HG03135 (cell line): Measurements from ENCODE around the gene GRAMD4.
A peak's percentile ranks its signal among the peaks of the same experiment; 100 is the strongest.

Experiments used
- ATAC-seq: cut with Tn5 transposase; IDR thresholded peaks from one replicate; pipeline ENCODE4 v1.9.1; 2021; ENCODE audit warnings: mild to moderate bottlenecking, moderate library complexity; ENCODE audit not compliant: unreplicated experiment

The GRAMD4 gene

GRCh38 chr22:46684706-46685105, 64.5 kb downstream of the GRAMD4 start:
- ATAC-seq = peak; percentile 79

GRCh38 chr22:46686221-46687047, 66.2 kb downstream of the GRAMD4 start:
- no peak for ATAC-seq

GRCh38 chr22:46687048-46687444, 66.9 kb downstream of the GRAMD4 start:
- no peak for ATAC-seq

DNA sequence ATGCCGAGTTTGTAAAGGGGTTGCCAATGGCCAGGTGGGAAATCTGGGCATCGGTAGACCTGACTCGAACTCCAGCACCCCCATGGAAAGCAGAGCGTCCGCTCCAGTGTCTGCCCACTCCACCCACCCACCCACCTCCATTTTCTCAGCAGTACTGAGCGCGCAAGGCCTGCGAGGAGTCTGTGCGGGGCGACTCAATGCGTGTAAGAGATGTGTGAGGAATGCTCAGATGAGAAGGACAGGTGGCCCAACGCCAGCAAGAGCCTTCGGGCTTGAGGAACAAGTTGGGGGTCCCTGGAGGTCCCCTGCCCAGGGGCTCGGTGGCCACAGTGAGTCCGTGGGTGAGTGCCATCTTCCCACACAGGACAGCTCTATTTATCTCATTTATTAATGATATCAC, 67.3 kb downstream of the GRAMD4 start:
- no peak for ATAC-seq

DNA sequence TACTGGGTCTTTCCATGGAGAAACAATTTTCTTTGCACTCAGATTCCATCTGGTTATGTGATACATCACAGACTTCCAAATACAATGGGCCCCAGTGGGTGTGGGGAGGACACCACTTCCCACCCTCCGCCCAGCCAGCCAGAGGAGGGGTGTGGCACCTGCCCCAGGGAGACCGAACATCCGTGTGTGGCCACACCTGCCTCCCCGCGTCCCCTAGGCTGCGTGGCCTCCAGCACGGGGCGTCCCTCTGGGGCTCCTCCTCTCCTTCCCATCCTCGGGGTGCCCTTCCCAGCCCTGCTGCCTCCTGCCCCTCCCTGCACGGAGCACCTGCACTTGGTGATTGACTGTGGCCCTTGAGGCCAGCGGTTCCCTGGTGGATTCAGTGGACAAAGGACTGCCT, 68.8 kb downstream of the GRAMD4 start:
- no peak for ATAC-seq

DNA sequence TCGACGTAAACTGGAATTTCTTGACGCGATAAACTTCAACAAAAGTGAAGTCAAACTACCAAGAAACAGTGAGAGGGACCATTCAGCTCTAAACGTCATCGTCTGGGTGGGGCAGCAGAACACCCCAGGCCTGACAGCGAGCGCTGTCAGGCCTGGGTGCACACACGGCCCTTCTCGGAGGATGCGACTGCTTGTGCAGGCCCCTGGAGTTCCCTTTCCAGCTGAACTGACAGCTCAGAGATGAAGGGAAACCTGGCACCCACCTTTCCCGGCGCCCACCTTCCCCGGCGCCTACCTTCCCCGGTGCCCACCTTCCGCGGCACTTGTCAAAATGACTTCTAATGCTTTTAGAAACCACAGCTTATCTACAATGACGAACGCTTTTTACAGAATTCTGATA, 70.0 kb downstream of the GRAMD4 start:
- no peak for ATAC-seq

GRCh38 chr22:46691571-46691970, 71.4 kb downstream of the GRAMD4 start:
- ATAC-seq = no peak

GRCh38 chr22:46693634-46694415, 73.6 kb downstream of the GRAMD4 start:
- no peak for ATAC-seq

- ATAC-seq = no peak
These were observed 74.4 kb downstream of the GRAMD4 start for GRCh38 chr22:46694416-46695170.

DNA sequence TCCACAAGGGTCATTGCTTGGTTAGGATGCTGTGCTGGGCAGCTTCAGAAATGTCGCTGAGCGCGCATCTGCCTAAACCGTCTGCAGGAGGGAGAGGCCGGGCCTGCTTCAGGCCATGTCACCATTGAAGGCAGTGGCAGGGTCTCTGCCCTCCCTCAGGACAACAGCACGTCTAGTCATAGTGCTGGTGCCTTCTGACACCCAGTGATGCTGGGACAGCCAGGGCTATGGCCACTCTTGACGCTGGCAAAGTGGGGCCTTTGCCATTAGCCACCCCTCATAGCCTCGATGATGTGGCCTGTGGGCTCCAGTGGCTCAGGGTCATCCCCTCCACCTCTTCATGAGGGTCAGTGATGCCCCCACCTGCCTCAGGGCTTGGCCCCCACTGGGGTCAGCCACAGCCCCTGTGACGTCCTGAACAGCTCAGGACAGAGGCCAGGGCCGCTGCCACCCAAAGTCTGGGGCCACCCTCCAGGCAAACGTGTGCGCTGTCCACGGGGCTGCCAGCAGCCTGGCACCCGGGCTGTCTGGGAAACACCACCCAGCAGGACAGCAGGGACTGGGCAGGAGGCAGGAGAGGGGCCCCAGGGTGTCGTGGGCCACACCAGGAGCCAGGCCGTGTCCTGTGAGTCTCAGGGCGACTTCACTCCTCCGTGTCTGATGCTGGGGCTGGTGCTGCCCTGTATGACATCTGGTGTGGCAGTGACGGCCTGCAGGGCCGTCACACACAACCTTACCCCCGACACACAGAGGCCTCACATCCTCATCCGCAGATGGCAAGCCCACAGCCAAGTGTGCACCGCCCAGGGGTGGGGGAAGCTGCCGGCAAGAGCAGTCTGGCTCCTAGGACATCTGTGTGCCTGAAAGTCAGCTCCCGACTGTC, 75.4 kb downstream of the GRAMD4 start:
- no peak for ATAC-seq

- ATAC-seq = no peak
These were observed 76.0 kb downstream of the GRAMD4 start for GRCh38 chr22:46696229-46696518.

DNA sequence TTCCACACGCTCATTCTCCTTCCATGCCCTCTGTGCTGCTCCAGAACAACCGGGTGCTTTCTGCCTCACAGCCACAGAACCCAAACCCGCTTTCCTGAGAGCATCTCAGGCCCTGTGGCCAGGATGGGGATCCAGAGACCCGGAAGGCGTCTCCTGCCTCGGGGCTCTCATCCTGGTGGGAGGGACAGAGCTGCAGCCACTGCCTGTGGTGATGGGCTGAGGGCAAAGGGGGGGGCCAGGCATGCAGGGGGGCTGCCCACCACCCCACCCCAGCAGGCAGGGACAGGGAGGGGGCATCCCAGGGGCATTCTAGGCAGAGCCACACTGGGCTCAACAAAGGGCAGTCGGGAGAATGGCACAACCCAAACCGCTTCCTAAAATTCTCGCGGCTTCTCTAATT, 76.4 kb downstream of the GRAMD4 start:
- no peak for ATAC-seq

DNA sequence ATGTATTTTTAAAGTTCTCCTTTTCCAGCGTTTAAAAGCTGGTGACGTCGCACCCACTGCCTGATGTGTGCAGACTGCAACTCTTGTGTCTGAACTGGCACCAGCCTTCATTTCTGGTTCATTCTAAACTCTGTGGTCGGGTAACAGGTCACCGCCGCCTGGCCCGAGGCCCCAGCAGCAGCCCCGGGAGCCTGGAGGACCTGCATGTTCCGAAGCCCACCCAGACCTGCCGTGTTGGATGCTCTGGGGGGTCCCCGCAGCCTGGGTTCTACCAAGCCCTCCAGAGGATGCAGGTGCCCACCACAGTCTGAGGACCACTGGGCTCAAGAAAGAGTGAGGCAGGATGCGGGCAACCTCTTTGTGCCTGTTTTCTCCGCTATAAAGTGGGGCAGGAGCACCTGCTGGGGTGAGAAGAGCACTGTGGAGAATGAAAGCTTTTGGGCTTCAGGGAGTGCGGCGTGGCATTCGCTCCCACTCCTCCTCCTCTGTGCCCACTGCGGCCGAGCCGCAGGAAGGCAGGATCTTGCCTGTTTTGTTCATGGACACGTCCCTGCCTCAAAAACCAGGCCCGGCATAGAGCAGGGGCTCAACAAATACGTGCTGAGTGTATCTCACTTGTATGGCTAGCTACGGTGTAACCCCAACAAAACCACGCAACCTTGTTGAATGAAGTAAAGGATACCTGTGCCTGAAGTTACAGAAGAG, 77.8 kb downstream of the GRAMD4 start:
- no peak for ATAC-seq

- no peak for ATAC-seq
These were observed 78.9 kb downstream of the GRAMD4 start for GRCh38 chr22:46699091-46699490.

DNA sequence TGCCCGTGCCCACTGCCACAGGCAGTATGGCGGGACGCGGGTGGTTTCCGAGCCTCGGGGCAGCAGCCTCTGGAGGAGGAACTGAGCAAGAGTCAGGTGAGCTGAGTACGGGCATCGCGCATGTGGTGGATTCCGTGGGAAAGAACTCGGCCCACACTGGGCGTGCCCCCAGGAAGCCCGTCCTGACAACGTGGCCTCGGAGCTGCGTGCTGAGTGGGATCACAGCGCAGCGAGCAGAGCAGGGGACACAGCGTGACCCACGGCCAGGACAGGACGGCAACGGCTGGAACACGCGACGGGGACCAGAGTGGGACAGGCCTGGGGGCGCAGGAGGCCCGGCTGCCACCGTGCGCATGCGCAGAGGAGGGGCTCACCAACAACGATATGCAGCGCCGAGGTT, 81.1 kb downstream of the GRAMD4 start:
- ATAC-seq = no peak

DNA sequence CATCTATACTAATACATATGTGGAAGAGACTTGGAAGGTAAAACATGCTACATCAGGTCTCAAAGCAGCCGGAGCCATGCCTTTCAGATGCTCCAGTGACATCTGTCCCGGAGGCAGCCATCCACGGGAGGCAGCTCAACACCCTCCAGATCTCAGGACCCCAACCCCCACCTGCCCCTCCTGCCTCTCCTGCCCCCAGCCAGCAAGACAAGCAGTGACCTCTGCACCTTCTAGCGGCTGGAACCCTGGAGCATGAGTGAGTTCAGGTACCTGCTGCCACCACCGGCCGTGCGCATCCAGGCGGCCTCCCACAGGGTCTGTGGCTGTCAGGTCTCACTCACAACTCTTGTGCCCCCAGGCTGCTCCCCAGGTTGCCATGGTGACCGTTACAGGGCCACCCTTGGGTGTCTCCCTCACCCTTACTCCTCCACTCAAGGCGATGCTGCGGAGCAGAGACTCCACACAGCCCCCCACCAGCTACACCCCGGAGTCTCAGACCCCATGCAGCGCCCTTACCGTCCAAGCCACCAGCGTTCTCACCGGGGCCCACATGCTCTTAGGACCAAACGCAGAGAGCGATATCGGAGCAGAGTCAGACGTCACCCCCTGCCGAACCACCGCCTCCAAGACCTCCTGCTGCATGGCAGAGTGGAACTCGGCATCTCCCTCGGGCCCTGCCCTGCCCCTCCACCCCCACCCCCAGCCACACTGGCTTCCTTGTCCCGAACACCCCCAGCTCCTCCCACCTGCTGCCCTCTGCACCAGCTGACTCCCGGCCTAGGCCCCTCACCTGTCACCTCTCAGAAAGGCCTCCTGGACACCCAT, 83.2 kb downstream of the GRAMD4 start:
- no peak for ATAC-seq

- ATAC-seq = no peak
These were observed 83.8 kb downstream of the GRAMD4 start for GRCh38 chr22:46703996-46704370.

- ATAC-seq = no peak
These were observed 85.9 kb downstream of the GRAMD4 start for GRCh38 chr22:46706060-46706459.

- ATAC-seq = no peak
These were observed 87.1 kb downstream of the GRAMD4 start for GRCh38 chr22:46707305-46707704.
